NT2/D1 (cell line): Measurements from ENCODE around the gene NFS1.
"Not testable (repeated sequence)": the region's sequence is repeated elsewhere in the genome, so short reads cannot be mapped to it uniquely, and the experiment has no call there.

ENCODE experiments used
- DNase-seq: peaks from one replicate; pipeline ENCODE4 v3.0.0-alpha.2; 2011; ENCODE audit warnings: low read depth, low spot score
- H3K27me3 ChIP-seq: 2 replicates; pipeline ENCODE4 v1.6.0; 2011; ENCODE audit warnings: mild to moderate bottlenecking; ENCODE audit not compliant: insufficient read length, insufficient read depth
- H3K36me3 ChIP-seq: 2 replicates; pipeline ENCODE4 v1.6.1; 2011; ENCODE audit warnings: mild to moderate bottlenecking, low read length, mixed read lengths; ENCODE audit not compliant: insufficient read depth, insufficient read length
- H3K4me1 ChIP-seq: 2 replicates; pipeline ENCODE4 v1.5.1; 2011; ENCODE audit not compliant: insufficient read depth, insufficient read length
- H3K4me3 ChIP-seq: 2 replicates; pipeline ENCODE4 v1.5.1; 2011; ENCODE audit warnings: low read depth; ENCODE audit not compliant: insufficient read length
- H3K9ac ChIP-seq: 2 replicates; pipeline ENCODE4 v1.6.0; 2011; ENCODE audit warnings: low read depth; ENCODE audit not compliant: insufficient read length
- H3K9me3 ChIP-seq: 2 replicates; pipeline ENCODE4 v1.5.1; 2011; ENCODE audit warnings: mild to moderate bottlenecking, low read length; ENCODE audit not compliant: insufficient read depth
- SUZ12 ChIP-seq: IDR thresholded peaks from 2 replicates; pipeline ENCODE4 v1.6.1; 2011; ENCODE audit not compliant: insufficient read length, insufficient read depth; ENCODE audit errors: extremely low read depth
- YY1 ChIP-seq: IDR thresholded peaks from 2 replicates; pipeline ENCODE4 v1.6.1; 2011; ENCODE audit not compliant: insufficient read length, insufficient read depth
- ZNF274 ChIP-seq: IDR thresholded peaks from 2 replicates; pipeline ENCODE4 v1.6.1; 2011; ENCODE audit warnings: mild to moderate bottlenecking, low read depth, low read length

Gene NFS1

GRCh38 chr20:35731469-35731788 lies 32.3 kb upstream of the NFS1 start:
- no peaks in the 10 kb centered on the region for H3K4me1 ChIP-seq
- TF ChIP-seq YY1 (no peak), ZNF274 (no peak), SUZ12 (no peak)

DNA sequence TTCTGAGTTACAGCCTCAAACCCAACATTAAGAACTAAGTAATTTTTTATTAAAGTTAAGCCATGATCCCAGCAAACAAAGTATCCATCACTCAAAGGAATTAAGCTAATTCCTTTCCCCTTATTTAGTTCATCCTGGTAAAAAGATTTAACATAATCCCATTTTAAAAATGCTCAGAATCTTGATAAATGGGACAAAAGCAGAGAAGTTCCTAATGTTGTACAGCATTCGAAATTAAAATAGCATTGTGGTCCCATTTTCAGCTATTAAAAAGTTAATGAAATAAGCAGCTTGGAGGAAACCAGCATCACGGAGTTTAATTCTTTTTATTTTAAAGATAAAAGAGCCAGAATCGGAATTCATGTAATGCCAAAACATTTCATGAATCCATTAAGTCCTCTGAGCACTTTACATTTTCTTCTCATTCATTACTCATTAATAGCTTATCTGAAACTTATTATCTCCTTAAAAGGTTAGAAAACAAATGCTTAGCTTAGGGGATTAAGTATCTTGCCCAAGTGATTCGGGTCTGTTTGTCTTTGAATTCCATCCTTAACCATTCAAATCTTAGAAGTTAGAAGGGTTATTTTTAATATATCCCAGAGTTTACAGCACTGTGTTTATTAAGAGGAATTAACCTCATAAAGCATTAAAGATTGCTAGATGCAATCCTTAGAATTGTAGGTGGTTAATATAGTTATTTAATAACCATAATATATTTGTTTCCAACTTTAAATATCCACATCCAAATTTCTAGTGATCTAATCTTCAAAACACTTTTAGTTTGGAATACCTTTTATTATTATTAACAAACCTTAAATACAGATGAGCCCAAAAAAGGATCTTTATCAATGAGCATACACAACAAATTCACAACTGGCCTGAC lies 31.7 kb upstream of the NFS1 start:
- no peak for DNase-seq

More at GRCh38 chr20:35731469-35731788, 32.3 kb upstream of the NFS1 start:
- no peak overlapping the region for H3K9ac ChIP-seq
- H3K36me3 ChIP-seq = peaks cover 96% of the 10 kb centered on the region
- no peaks in the 10 kb centered on the region for H3K27me3 ChIP-seq
- H3K4me3 ChIP-seq = no peak overlapping the region
- H3K9me3 ChIP-seq = no peaks in the 10 kb centered on the region
- DNase-seq = no peak

DNA sequence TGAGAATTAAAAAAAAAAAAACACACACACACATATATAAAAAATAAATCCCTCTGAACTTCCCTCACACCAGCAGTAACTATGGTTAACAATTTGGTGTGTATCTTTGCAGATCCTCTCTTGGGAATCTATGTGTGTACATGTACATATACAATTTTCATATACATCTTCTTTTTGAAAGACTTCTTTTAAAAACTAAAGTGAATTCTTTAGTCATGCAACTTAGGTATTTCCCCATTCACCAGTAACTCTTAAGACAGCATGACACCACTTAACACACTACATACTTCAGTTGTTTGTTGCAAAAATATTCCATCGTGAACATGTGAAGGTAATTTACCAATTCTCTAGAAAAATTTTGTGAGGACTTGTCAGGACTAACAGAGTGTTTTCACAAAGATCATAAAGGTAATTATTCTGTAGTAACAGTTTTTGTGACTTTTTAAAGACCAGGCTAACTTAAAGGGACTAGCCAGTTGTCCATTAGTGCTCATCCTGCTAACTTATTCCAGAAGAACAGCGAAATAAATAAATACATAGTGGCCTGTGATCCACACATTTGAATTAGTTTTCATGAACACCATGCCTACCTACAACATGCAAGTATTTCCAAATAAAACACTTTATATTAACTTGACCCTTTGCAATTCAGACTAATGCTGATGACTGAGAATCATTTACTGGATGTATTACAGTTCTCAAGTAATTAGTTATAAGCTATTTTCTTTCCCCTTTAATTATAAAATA lies 30.9 kb upstream of the NFS1 start:
- Histone ChIP-seq H3K27me3 (no peaks in the 10 kb centered on the region), H3K9me3 (no peaks in the 10 kb centered on the region), H3K9ac (no peak overlapping the region), H3K4me3 (no peak overlapping the region), H3K36me3 (peaks cover 96% of the 10 kb centered on the region), H3K4me1 (peaks cover 3% of the 10 kb centered on the region)
- TF ChIP-seq ZNF274 = no peak
- no peak for TF ChIP-seq SUZ12
- TF ChIP-seq YY1 = no peak
- no peak for DNase-seq

More for the DNA sequence above, 31.7 kb upstream of the NFS1 start:
- no peaks in the 10 kb centered on the region for H3K9me3 ChIP-seq
- H3K36me3 ChIP-seq = peaks cover 96% of the 10 kb centered on the region
- no peak overlapping the region for H3K9ac ChIP-seq
- TF ChIP-seq YY1 = no peak
- no peak for TF ChIP-seq ZNF274
- TF ChIP-seq SUZ12 = no peak
- no peak overlapping the region for H3K4me3 ChIP-seq
- H3K4me1 ChIP-seq = no peaks in the 10 kb centered on the region
- no peaks in the 10 kb centered on the region for H3K27me3 ChIP-seq

DNA sequence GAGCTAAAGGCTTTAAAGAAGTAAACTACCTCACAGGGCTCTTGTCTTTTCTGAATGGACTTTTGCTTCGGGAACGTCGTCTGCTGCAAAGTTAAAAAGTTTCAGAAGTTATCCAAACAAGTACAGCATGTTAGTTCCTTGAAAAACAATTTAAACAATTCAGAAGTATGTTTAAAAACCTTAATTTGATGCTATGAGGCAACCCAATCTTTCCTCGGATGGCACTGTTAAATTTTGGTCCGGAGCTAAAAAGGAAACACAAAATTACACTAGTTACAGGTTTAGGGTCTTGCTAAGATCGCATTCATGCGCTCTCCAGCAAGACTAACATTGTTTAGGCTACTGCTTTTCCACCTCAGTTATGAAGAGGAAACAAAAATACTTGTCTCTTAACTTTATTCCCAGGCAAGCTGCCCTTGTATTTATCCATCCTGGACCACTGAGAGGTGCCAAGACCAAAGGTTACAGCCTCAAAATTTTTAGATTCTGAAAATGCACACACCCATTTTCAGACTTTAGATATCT lies 30.2 kb upstream of the NFS1 start:
- H3K36me3 ChIP-seq = peaks cover 96% of the 10 kb centered on the region

GRCh38 chr20:35726842-35727711 lies 27.9 kb upstream of the NFS1 start:
- peaks cover 3% of the 10 kb centered on the region for H3K4me1 ChIP-seq
- H3K36me3 ChIP-seq = peaks cover 94% of the 10 kb centered on the region
- no peak overlapping the region for H3K4me3 ChIP-seq
- DNase-seq = no peak
- no peaks in the 10 kb centered on the region for H3K27me3 ChIP-seq
- no peak overlapping the region for H3K9ac ChIP-seq
- TF ChIP-seq YY1 (no peak), ZNF274 (no peak), SUZ12 (no peak)
- no peaks in the 10 kb centered on the region for H3K9me3 ChIP-seq

More for the DNA sequence above, 30.2 kb upstream of the NFS1 start:
- Histone ChIP-seq H3K27me3 (no peaks in the 10 kb centered on the region), H3K4me3 (no peak overlapping the region), H3K4me1 (peaks cover 3% of the 10 kb centered on the region), H3K9me3 (no peaks in the 10 kb centered on the region), H3K9ac (no peak overlapping the region)
- TF ChIP-seq YY1 (no peak), SUZ12 (no peak)
- DNase-seq = no peak

DNA sequence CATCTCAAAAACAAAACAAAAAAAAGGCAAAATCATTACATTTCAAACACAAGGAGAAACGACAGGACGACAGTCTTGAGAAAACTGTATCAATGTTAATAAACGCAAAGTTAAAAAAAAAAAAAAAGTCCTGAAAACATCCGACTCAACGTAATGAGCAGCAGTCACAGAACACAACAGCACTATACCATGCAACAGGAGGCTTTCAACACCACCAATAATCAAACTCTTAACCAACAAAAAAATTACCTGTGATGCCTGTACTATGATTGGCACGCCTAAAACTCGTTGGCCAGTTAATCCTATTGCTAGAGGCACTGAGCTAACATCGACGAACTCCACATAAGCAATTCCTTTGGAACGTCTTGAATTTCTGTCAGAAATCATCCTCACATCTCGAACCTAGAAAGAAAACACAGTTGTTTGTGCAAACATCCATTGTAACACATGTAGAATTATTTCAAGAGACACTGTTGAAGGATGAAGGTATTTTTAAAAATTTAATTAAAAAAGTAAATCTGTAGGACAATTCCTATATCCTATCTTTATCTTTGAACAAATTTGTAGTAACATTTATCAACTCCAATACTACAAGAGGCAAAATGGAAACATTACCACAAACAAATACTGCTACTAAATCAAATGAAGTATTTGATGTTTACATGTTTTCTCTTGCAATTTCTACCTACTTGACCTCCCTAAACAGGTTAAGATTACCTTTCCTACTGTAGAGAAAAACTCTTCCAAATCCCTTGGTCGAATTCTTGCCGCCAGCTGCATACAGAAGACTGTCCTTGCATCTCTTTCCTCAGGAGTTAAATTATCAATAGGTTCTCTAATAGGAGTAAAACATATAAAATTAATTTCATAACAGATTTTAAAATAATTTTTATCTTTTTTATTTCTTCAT lies 25.4 kb upstream of the NFS1 start:
- TF ChIP-seq YY1 (no peak), ZNF274 (no peak), SUZ12 (no peak)
- Histone ChIP-seq H3K9ac (no peak overlapping the region), H3K9me3 (no peaks in the 10 kb centered on the region), H3K27me3 (no peaks in the 10 kb centered on the region), H3K4me3 (no peak overlapping the region), H3K4me1 (peaks cover 3% of the 10 kb centered on the region), H3K36me3 (peaks cover 94% of the 10 kb centered on the region)
- DNase-seq = no peak

- DNase-seq, H3K9me3 ChIP-seq, H3K4me1 ChIP-seq, H3K27me3 ChIP-seq, H3K4me3 ChIP-seq, H3K9ac ChIP-seq: not testable (repeated sequence)
- H3K36me3 ChIP-seq = peaks cover 94% of the 10 kb centered on the region
Measured at GRCh38 chr20:35723652-35724320, 24.6 kb upstream of the NFS1 start.

- not testable (repeated sequence) for DNase-seq, H3K4me1 ChIP-seq, H3K4me3 ChIP-seq, H3K27me3 ChIP-seq, H3K9me3 ChIP-seq, H3K9ac ChIP-seq
- peaks cover 93% of the 10 kb centered on the region for H3K36me3 ChIP-seq
Measured at GRCh38 chr20:35723275-35723639, 24.1 kb upstream of the NFS1 start.
